ENCODE results near the gene BCAS1. TPM values are rescaled to one million over a fixed set of nuclear protein-coding genes. Genes with fewer than 3 reads are reported as not detected.

Gene BCAS1
- polyA plus RNA-seq, 1 of the 3 experiments (the other 2 are of a cell fraction) = not detected

- no peaks in the 10 kb centered on the region for H4K20me1 ChIP-seq (ENCODE audit: insufficient read depth)
- H3K79me2 ChIP-seq (ENCODE audit: insufficient read depth) = no peaks in the 10 kb centered on the region
- H3K36me3 ChIP-seq (replicated peaks in 1 of 2; ENCODE audit: control insufficient read depth in 1 of 2, insufficient read depth in 2 of 2, low read length in 1 of 2) = no peaks in the 10 kb centered on the region
- H3K9ac ChIP-seq = no peak overlapping the region
- no peaks in the 10 kb centered on the region for H3F3A ChIP-seq (replicated peaks; ENCODE audit: insufficient read depth)
- CTCF ChIA-PET = interaction anchor here (1.3 to 1.9 kb wide), 2 partner anchors 13 to 19 kb away, joined by 4 read pairs; no protein-coding TSS in a partner anchor
- no peak overlapping the region for H2AFZ ChIP-seq (ENCODE audit: low read depth)
- H3K27ac ChIP-seq (ENCODE audit: low read depth in 2 of 2, low read length in 1 of 2) = no peak overlapping the region
- H3K27me3 ChIP-seq (ENCODE audit: insufficient read depth) = no peaks in the 10 kb centered on the region
- TF ChIP-seq FOSL2 (IDR thresholded peaks at IDR 0.05; ENCODE audit: borderline replicate concordance, low read depth) (no peak), IRF3 (IDR thresholded peaks at IDR 0.05; ENCODE audit: low read depth, low read length) (no peak), EZH2phosphoT487 (IDR thresholded peaks at IDR 0.05; ENCODE audit: borderline replicate concordance, low read depth) (no peak), USF2 (IDR thresholded peaks at IDR 0.05; ENCODE audit: borderline replicate concordance, low read depth, low read length) (no peak), TCF12 (IDR thresholded peaks at IDR 0.05) (no peak), RCOR1 (IDR thresholded peaks at IDR 0.05; ENCODE audit: low read length) (no peak), JUND (IDR thresholded peaks at IDR 0.05) (no peak), ELF1 (IDR thresholded peaks at IDR 0.05) (no peak), FOXJ3 (CRISPR knock-in tag; IDR thresholded peaks at IDR 0.05) (no peak), MAX (IDR thresholded peaks at IDR 0.05; ENCODE audit: low read depth) (no peak), SMC3 (IDR thresholded peaks at IDR 0.05; ENCODE audit: low read depth, low read length) (no peak), PBX3 (IDR thresholded peaks at IDR 0.05) (no peak), MEF2A (IDR thresholded peaks at IDR 0.05; ENCODE audit: borderline replicate concordance, low read depth) (no peak), NRF1 (IDR thresholded peaks at IDR 0.05; ENCODE audit: low read depth, low read length) (no peak), REST (IDR thresholded peaks at IDR 0.05; ENCODE audit: low read depth, low read length) (no peak), SIN3A (IDR thresholded peaks at IDR 0.05; ENCODE audit: borderline replicate concordance, low read depth, low read length) (no peak), ZBTB33 (IDR thresholded peaks at IDR 0.05; ENCODE audit: borderline replicate concordance, low read depth) (no peak), USF1 (IDR thresholded peaks at IDR 0.05; ENCODE audit: borderline replicate concordance, low read depth) (no peak), TAF1 (IDR thresholded peaks at IDR 0.05; ENCODE audit: borderline replicate concordance, low read depth, low read length) (no peak), NFIC (IDR thresholded peaks at IDR 0.05; ENCODE audit: borderline replicate concordance) (no peak)
- H3K9me2 ChIP-seq = no peaks in the 10 kb centered on the region; the same call in 1 of the 2 replicates
- POLR2A ChIA-PET = no interaction called here
- no peak for DNase-seq
- no peak overlapping the region for H3K4me2 ChIP-seq
- H3K9me3 ChIP-seq = no peaks in the 10 kb centered on the region
- H3K4me3 ChIP-seq (ENCODE audit: low read depth in 2 of 2, low read length in 1 of 2) = no peak overlapping the region
- H3K4me1 ChIP-seq (ENCODE audit: control insufficient read depth in 1 of 2, insufficient read depth in 2 of 2, low read depth in 1 of 2, low read length in 1 of 2) = no peaks in the 10 kb centered on the region
These were observed 13.8 kb upstream of the BCAS1 start for GRCh38 chr20:54084193-54084592.

Measured in SK-N-SH (cell line).